OCI-LY3 (cell line): ENCODE data around the gene IRF2BP2.
A peak's percentile ranks its signal among the peaks of the same experiment; 100 is the strongest.

ENCODE experiments used
- H2AFZ ChIP-seq: fragments of 200-600, 300-600 bp; shearing (Covaris generic); 2 replicates; pipeline ENCODE4 v1.6.0; 2014; ENCODE audit warnings: antibody characterized with exemption, low read depth, low read length
- H3K27ac ChIP-seq: fragments of 200-600, 300-600 bp; sonication (generic); 2 replicates; pipeline ENCODE4 v1.5.1; 2014; ENCODE audit warnings: mild to moderate bottlenecking, low read length, moderate library complexity, mixed read lengths
- H3K27me3 ChIP-seq: fragments of 200-600, 300-600 bp; sonication (generic); 2 replicates; pipeline ENCODE4 v1.6.1; 2014; ENCODE audit warnings: low read depth, low read length, mixed read lengths
- H3K36me3 ChIP-seq: fragments of 200-600, 300-600 bp; sonication (generic); replicated peaks from 2 replicates; pipeline ENCODE3; 2014; ENCODE audit warnings: low read depth, low read length, mixed read lengths
- H3K4me1 ChIP-seq: fragments of 300-600, 200-600 bp; sonication (generic); 2 replicates; pipeline ENCODE4 v1.6.1; 2014; ENCODE audit warnings: low read length, mixed read lengths
- H3K4me2 ChIP-seq: fragments of 200-600, 300-600 bp; sonication (generic); 2 replicates; pipeline ENCODE4 v1.6.1; 2014; ENCODE audit warnings: low read length, mixed read lengths
- H3K4me3 ChIP-seq: fragments of 300-600, 200-600 bp; sonication (generic); 2 replicates; pipeline ENCODE4 v1.5.1; 2014; ENCODE audit warnings: antibody characterized with exemption, mild to moderate bottlenecking, low read length, moderate library complexity
- H3K79me2 ChIP-seq: fragments of 300-600, 200-600 bp; shearing (Covaris generic); 2 replicates; pipeline ENCODE4 v1.6.1; 2014; ENCODE audit warnings: mild to moderate bottlenecking, low read length, mixed read lengths
- H3K9ac ChIP-seq: fragments of 300-600, 200-600 bp; shearing (Covaris generic); 2 replicates; pipeline ENCODE4 v1.6.0; 2014; ENCODE audit warnings: mild to moderate bottlenecking, low read length, moderate library complexity
- H3K9me3 ChIP-seq: fragments of 200-600, 300-600 bp; shearing (Covaris generic); 2 replicates; pipeline ENCODE4 v1.6.1; 2014; ENCODE audit warnings: low read length, mixed read lengths; ENCODE audit not compliant: insufficient read depth
- H4K20me1 ChIP-seq: fragments of 200-600, 300-600 bp; sonication (generic); 2 replicates; pipeline ENCODE4 v1.6.1; 2016; ENCODE audit warnings: low read length, mixed read lengths; ENCODE audit not compliant: insufficient read depth
- CTCF ChIP-seq: fragments of 200-600, 300-600 bp; sonication (generic); IDR thresholded peaks from 2 replicates; pipeline ENCODE4 v1.5.1; 2014; ENCODE audit warnings: antibody characterized with exemption, low read length, low read depth
- EZH2phosphoT487 ChIP-seq: fragments of 200-600 bp; shearing (Covaris generic); IDR thresholded peaks from 2 replicates; pipeline ENCODE4 v1.6.1; 2018; ENCODE audit warnings: antibody characterized with exemption, mixed run types, low read depth

The IRF2BP2 gene

DNA sequence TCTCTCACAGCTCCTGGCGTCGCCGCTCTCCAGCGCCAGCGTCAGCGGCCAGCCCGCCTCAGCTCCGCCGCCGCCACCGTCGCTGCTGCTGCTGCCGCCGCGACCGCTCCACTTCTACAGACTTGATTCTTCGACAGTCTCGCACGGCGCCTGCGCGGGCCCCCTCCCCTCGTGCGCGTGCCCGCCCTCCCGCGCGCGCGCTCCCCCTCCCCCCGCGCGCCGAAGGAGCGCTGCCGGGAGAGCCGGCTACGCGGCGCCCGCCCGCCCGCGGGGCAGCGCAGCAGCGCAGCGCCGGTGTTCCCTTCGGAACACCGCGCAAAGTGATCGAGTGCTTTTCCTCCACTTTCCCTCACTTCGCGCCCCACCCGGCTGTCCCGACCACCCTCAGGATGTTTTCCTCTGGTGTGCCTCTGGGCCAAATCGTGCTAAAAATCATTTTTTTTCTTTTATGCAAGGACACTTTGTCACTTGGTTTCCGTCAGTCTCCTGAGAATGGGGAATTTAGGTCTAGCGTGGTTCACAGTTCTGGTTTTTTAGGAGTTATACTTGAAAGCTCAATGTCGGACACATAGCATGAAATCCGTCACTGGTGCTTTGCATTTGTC lies at the start of gene IRF2BP2:
Gene IRF2BP2 (minus strand): TSS at position 118 of the 605 bp plus-strand sequence. CDS start 684 bp downstream, outside the sequence.
- TF ChIP-seq EZH2phosphoT487, result no peak
- no peak; the same call in 1 of the 2 replicates for TF ChIP-seq CTCF
- Histone ChIP-seq H3K9ac (peak within 1 kb of the TSS; percentile 96), H4K20me1 (peaks cover 28% of the 10 kb centered on the region), H3K4me2 (peak within 1 kb of the TSS; percentile 94), H3K79me2 (peaks cover 45% of the 10 kb centered on the region), H3K36me3 (peaks cover 28% of the 10 kb centered on the region), H3K4me1 (peaks cover 65% of the 10 kb centered on the region), H3K4me3 (peak within 1 kb of the TSS; percentile 93), H3K27ac (peak within 1 kb of the TSS; percentile 91), H3K9me3 (no peaks in the 10 kb centered on the region), H3K27me3 (no peaks in the 10 kb centered on the region), H2AFZ (peak within 1 kb of the TSS; percentile 52)

DNA sequence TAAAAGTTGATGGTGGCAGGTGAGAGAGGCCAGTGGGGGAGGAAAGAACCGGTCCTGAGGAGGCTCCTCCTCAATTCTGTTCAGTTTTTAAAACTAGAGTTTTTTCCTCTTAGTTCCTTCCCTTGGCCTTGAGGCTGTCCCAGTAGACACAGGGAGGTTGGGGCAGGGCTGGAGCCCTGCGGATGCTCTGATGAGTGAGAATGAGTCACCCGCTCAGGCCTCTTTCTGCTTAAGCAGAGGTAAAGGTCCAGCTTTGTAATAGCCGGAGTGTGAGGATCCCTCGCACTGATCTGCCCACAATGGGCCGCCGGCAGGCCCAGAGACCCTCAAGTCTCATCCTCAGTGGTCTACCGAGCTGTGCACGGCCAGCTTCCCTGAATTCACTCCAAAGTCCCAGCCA lies 49.6 kb upstream of the IRF2BP2 start:
- no peak for TF ChIP-seq CTCF
- no peak for TF ChIP-seq EZH2phosphoT487
- Histone ChIP-seq H3K4me3 (no peak overlapping the region), H3K9me3 (no peaks in the 10 kb centered on the region), H3K27ac (no peak overlapping the region), H3K4me2 (no peak overlapping the region), H2AFZ (no peak overlapping the region), H4K20me1 (no peaks in the 10 kb centered on the region), H3K4me1 (peaks cover 12% of the 10 kb centered on the region), H3K27me3 (peaks cover 11% of the 10 kb centered on the region; the same call in 1 of the 2 replicates), H3K9ac (no peak overlapping the region), H3K79me2 (no peaks in the 10 kb centered on the region), H3K36me3 (no peaks in the 10 kb centered on the region)

GRCh38 chr1:234658138-234658537 lies 48.2 kb upstream of the IRF2BP2 start:
- Histone ChIP-seq H3K4me3 (no peak overlapping the region), H2AFZ (no peak overlapping the region), H3K4me2 (no peak overlapping the region)

More at GRCh38 chr1:234658138-234658537, 48.2 kb upstream of the IRF2BP2 start:
- Histone ChIP-seq H3K27ac (no peak overlapping the region), H3K79me2 (no peaks in the 10 kb centered on the region), H3K36me3 (no peaks in the 10 kb centered on the region), H3K9me3 (no peaks in the 10 kb centered on the region; the same call in 1 of the 2 replicates), H4K20me1 (no peaks in the 10 kb centered on the region), H3K27me3 (peaks cover 18% of the 10 kb centered on the region; the same call in 1 of the 2 replicates), H3K4me1 (peaks cover 12% of the 10 kb centered on the region), H3K9ac (no peak overlapping the region)
- TF ChIP-seq EZH2phosphoT487 (no peak), CTCF (no peak)
